Neural cell (in vitro differentiated cells): ENCODE results near the gene GOLGA7B. TPM values are rescaled to one million over a fixed set of nuclear protein-coding genes. Genes with fewer than 3 reads are reported as not detected.

Experiments used
- H2AFZ ChIP-seq: fragments of 200-600, 300-800 bp; sonication (generic), shearing (Covaris generic); 2 replicates; pipeline ENCODE4 v1.6.0; 2014; ENCODE audit warnings: low read depth, mild to moderate bottlenecking, antibody characterized with exemption, low read length, moderate library complexity
- H3F3A ChIP-seq: fragments of 200-600 bp; shearing (Covaris generic); 2 replicates; pipeline ENCODE4 v1.6.1; 2016; ENCODE audit warnings: mild to moderate bottlenecking, moderate library complexity, mixed read lengths, antibody characterized with exemption, low read length; ENCODE audit not compliant: insufficient read depth, poor library complexity, severe bottlenecking
- H3K27ac ChIP-seq: fragments of 200-600, 300-800 bp; sonication (generic), shearing (Covaris generic); 2 replicates; pipeline ENCODE4 v1.5.1; 2014; ENCODE audit warnings: mild to moderate bottlenecking, low read length, moderate library complexity
- H3K27me3 ChIP-seq: fragments of 300-800, 200-600 bp; sonication (generic), shearing (Covaris generic); 2 replicates; pipeline ENCODE4 v1.6.0; 2014; ENCODE audit warnings: mild to moderate bottlenecking, low read depth, low read length, moderate library complexity; ENCODE audit not compliant: insufficient read depth
- H3K36me3 ChIP-seq: fragments of 300-800, 200-600 bp; sonication (generic), shearing (Covaris generic); 2 replicates; pipeline ENCODE4 v1.5.1; 2014; ENCODE audit warnings: mild to moderate bottlenecking, antibody characterized with exemption, low read length, moderate library complexity; ENCODE audit not compliant: insufficient read depth
- H3K4me2 ChIP-seq: fragments of 300-800, 200-600 bp; sonication (generic), shearing (Covaris generic); 2 replicates; pipeline ENCODE4 v1.6.0; 2014; ENCODE audit warnings: mild to moderate bottlenecking, low read length
- H3K4me3 ChIP-seq: fragments of 300-800, 200-600 bp; sonication (generic), shearing (Covaris generic); 2 replicates; pipeline ENCODE4 v1.5.1; 2014; ENCODE audit warnings: mild to moderate bottlenecking, low read length, moderate library complexity
- H3K79me2 ChIP-seq: fragments of 200-600 bp; shearing (Covaris generic); replicated peaks from 2 replicates; pipeline ENCODE4 v1.6.0; 2014; ENCODE audit warnings: mild to moderate bottlenecking, low read length, moderate library complexity; ENCODE audit not compliant: insufficient read depth
- H3K9ac ChIP-seq: fragments of 300-800, 200-600 bp; sonication (generic), shearing (Covaris generic); 2 replicates; pipeline ENCODE4 v1.6.1; 2016; ENCODE audit warnings: mild to moderate bottlenecking, low read length, mixed read lengths
- H3K9me2 ChIP-seq: fragments of 200-600 bp; shearing (Covaris generic); 2 replicates; pipeline ENCODE4 v1.6.1; 2016; ENCODE audit warnings: mild to moderate bottlenecking, low read length, mixed read lengths; ENCODE audit not compliant: insufficient read depth
- H3K9me3 ChIP-seq: fragments of 200-600, 300-800 bp; sonication (generic), shearing (Covaris generic); 2 replicates; pipeline ENCODE4 v1.6.1; 2016; ENCODE audit warnings: mild to moderate bottlenecking, mixed run types, low read length, moderate library complexity, mixed read lengths
- H4K20me1 ChIP-seq: fragments of 200-600 bp; shearing (Covaris generic); 2 replicates; pipeline ENCODE4 v1.6.1; 2016; ENCODE audit warnings: mild to moderate bottlenecking, mixed run types; ENCODE audit not compliant: insufficient read depth
- CTCF ChIP-seq: fragments of 450-650 bp; IDR thresholded peaks from 2 replicates; pipeline ENCODE4 v1.5.1; 2014; ENCODE audit warnings: antibody characterized with exemption, mild to moderate bottlenecking, moderate library complexity; ENCODE audit not compliant: poor library complexity, severe bottlenecking
- EP300 ChIP-seq: fragments of 450-650 bp; conservative IDR thresholded peaks from 2 replicates; pipeline ENCODE4 v1.6.1; 2014; ENCODE audit warnings: antibody characterized with exemption, mild to moderate bottlenecking, moderate library complexity; ENCODE audit not compliant: poor library complexity, severe bottlenecking
- EZH2 ChIP-seq: fragments of 200-600, 300-800 bp; shearing (Covaris generic), sonication (generic); IDR thresholded peaks from 2 replicates; pipeline ENCODE4 v1.6.1; 2014; ENCODE audit warnings: antibody characterized with exemption, low read length, borderline replicate concordance, mild to moderate bottlenecking; ENCODE audit not compliant: insufficient read depth, poor library complexity, severe bottlenecking
- MXI1 ChIP-seq: fragments of 450-650 bp; conservative IDR thresholded peaks from 2 replicates; pipeline ENCODE4 v1.6.1; 2014; ENCODE audit warnings: antibody characterized with exemption, mild to moderate bottlenecking; ENCODE audit not compliant: poor library complexity, severe bottlenecking
- POLR2AphosphoS5 ChIP-seq: IDR thresholded peaks from 2 replicates; pipeline ENCODE4 v1.6.1; 2012
- RAD21 ChIP-seq: fragments of 450-650 bp; conservative IDR thresholded peaks from 2 replicates; pipeline ENCODE4 v1.6.1; 2014; ENCODE audit warnings: antibody characterized with exemption, mild to moderate bottlenecking, moderate library complexity
- REST ChIP-seq: IDR thresholded peaks from 2 replicates; pipeline ENCODE4 v1.6.1; 2012; ENCODE audit warnings: borderline replicate concordance
- SMC3 ChIP-seq: fragments of 450-650 bp; conservative IDR thresholded peaks from 2 replicates; pipeline ENCODE4 v1.6.1; 2014; ENCODE audit warnings: antibody characterized with exemption, mild to moderate bottlenecking, moderate library complexity; ENCODE audit not compliant: poor library complexity
- TAF1 ChIP-seq: IDR thresholded peaks from 2 replicates; pipeline ENCODE4 v1.6.1; 2012; ENCODE audit warnings: low read depth
- polyA plus RNA-seq: library from polyadenylated mRNA; depleted of rRNA; stranded (reverse); fragments of >200 nt; gene quantifications from 2 replicates; pipeline ENCODE4 v1.2.3, GENCODE V29; 2014

The GOLGA7B gene
- polyA plus RNA-seq, 1 donor from 2014 or later, result 30.4 TPM

DNA sequence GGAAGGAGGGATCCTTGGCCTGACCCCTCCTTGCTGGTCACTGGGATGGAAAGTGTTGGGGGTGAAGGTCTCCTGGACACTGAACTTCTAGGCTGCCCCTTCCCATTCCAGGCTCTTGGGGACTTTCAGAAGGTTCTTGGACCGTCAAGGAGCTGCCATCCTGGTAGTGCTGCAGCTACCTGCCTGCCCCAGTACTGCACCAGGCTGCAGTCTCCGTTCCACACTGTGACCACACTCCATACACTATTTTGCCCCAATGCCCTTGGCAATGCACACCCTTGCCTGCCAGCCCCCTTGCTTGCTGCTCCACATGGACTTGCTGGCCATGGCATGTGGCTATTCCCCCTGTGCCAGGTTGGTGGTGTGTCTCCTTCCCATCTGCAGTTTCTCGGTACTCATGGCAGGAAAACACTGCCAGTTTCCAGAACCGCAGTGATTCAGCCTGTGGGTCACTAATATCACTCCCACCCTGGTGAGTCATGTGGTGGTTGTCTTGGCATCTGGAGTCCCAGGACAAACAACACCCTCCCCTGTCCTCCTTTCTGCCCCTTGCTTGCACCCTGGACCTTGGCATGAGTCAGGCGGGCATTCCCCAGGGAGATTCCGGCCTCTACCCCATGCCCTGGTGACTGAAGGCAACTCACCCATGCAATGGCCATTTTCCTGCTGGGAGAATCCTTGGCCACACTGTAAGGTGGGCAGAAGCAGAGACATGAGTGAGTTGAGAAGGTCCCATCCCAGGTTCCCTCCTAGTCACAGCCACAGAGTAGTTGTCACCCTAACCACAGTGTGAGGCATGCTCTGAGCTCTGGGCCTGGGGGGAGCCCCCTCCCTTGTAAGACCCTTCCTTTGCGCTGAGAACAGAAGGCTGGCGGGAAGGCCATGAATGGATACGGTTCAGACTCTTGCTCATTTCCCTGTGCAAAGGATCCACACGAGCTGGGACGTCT, 32.8 kb downstream of the GOLGA7B start:
- Histone ChIP-seq H3K27me3 (no peaks in the 10 kb centered on the region), H3K9me2 (no peaks in the 10 kb centered on the region), H3K4me3 (no peak overlapping the region), H3K4me2 (no peak overlapping the region), H3K27ac (no peak overlapping the region), H3F3A (no peaks in the 10 kb centered on the region), H2AFZ (no peak overlapping the region), H3K9me3 (no peaks in the 10 kb centered on the region), H3K79me2 (no peaks in the 10 kb centered on the region), H3K36me3 (no peaks in the 10 kb centered on the region), H4K20me1 (no peaks in the 10 kb centered on the region), H3K9ac (no peak overlapping the region)
- TF ChIP-seq REST (no peak), RAD21 (no peak), EZH2 (no peak), TAF1 (no peak), CTCF (no peak), MXI1 (no peak), EP300 (no peak), SMC3 (no peak), POLR2AphosphoS5 (no peak)

GRCh38 chr10:97883092-97883485, 33.4 kb downstream of the GOLGA7B start:
- no peaks in the 10 kb centered on the region for H3K79me2 ChIP-seq
- TF ChIP-seq CTCF, result no peak
- no peak for TF ChIP-seq TAF1
- TF ChIP-seq SMC3, result no peak
- TF ChIP-seq POLR2AphosphoS5, result no peak
- TF ChIP-seq REST, result no peak
- TF ChIP-seq EP300, result no peak
- no peak for TF ChIP-seq RAD21
- TF ChIP-seq MXI1, result no peak
- H3K4me2 ChIP-seq, result no peak overlapping the region
- H3F3A ChIP-seq, result no peaks in the 10 kb centered on the region
- no peak overlapping the region for H3K27ac ChIP-seq
- H3K9me3 ChIP-seq, result no peaks in the 10 kb centered on the region
- no peak overlapping the region for H3K4me3 ChIP-seq
- H3K36me3 ChIP-seq, result no peaks in the 10 kb centered on the region
- H2AFZ ChIP-seq, result no peak overlapping the region
- H3K9me2 ChIP-seq, result no peaks in the 10 kb centered on the region
- no peak overlapping the region for H3K9ac ChIP-seq
- H4K20me1 ChIP-seq, result no peaks in the 10 kb centered on the region
- H3K27me3 ChIP-seq, result no peaks in the 10 kb centered on the region
